Muscle layer of duodenum (tissue), 2 donors: ENCODE data around the gene USP10.

ENCODE experiments used
- H3K27ac ChIP-seq: one replicate; pipeline ENCODE4 v1.7.0; 2013; ENCODE audit warnings: mild to moderate bottlenecking, low read length
- H3K27me3 ChIP-seq: one replicate; pipeline ENCODE4 v1.7.0; 2013; ENCODE audit warnings: low read depth, mild to moderate bottlenecking, control low read depth, low read length
- H3K36me3 ChIP-seq, 2 donors: one replicate each; pipeline ENCODE4 v1.7.0; 2013; ENCODE audit warnings: low read length in 2 of 2, control low read depth in 1 of 2, mild to moderate bottlenecking in 1 of 2; ENCODE audit not compliant: insufficient read depth in 2 of 2, control insufficient read depth in 1 of 2
- H3K4me1 ChIP-seq, 2 donors: one replicate each; pipeline ENCODE4 v1.7.0; 2013; ENCODE audit warnings: low read length in 2 of 2, mild to moderate bottlenecking in 2 of 2, control low read depth in 1 of 2, moderate library complexity in 1 of 2; ENCODE audit not compliant: insufficient read depth in 2 of 2, control insufficient read depth in 1 of 2
- H3K4me3 ChIP-seq, 2 donors: one replicate each; pipeline ENCODE4 v1.7.0; 2013; ENCODE audit warnings: low read length in 2 of 2, low read depth in 1 of 2, mild to moderate bottlenecking in 1 of 2
- H3K9me3 ChIP-seq, 2 donors: one replicate each; pipeline ENCODE4 v1.7.0; 2013; ENCODE audit warnings: low read length in 2 of 2, control low read depth in 1 of 2, mild to moderate bottlenecking in 1 of 2; ENCODE audit not compliant: control insufficient read depth in 1 of 2
- donor health status: healthy.

Gene USP10

GRCh38 chr16:84661418-84662060, 38.3 kb upstream of the USP10 start:
- no peaks in the 10 kb centered on the region for H3K27me3 ChIP-seq
- H3K4me1 ChIP-seq: no peaks in the 10 kb centered on the region

GRCh38 chr16:84662471-84662870, 37.3 kb upstream of the USP10 start:
- H3K36me3 ChIP-seq: peaks cover 59 to 81% of the 10 kb centered on the region in 2 donors

More at GRCh38 chr16:84661418-84662060, 38.3 kb upstream of the USP10 start:
- Histone ChIP-seq H3K9me3 (no peaks in the 10 kb centered on the region), H3K36me3 (peaks cover 59 to 90% of the 10 kb centered on the region in 2 donors), H3K27ac (no peak overlapping the region), H3K4me3 (no peak overlapping the region)

GRCh38 chr16:84663433-84664101, 36.2 kb upstream of the USP10 start:
- Histone ChIP-seq H3K27me3 (no peaks in the 10 kb centered on the region), H3K4me3 (no peak overlapping the region), H3K27ac (no peak overlapping the region), H3K4me1 (peaks cover 0 to 8% of the 10 kb centered on the region in 2 donors), H3K9me3 (no peaks in the 10 kb centered on the region), H3K36me3 (peaks cover 50 to 77% of the 10 kb centered on the region in 2 donors)

More at GRCh38 chr16:84662471-84662870, 37.3 kb upstream of the USP10 start:
- Histone ChIP-seq H3K4me1 (peaks cover 0 to 3% of the 10 kb centered on the region in 2 donors), H3K9me3 (no peaks in the 10 kb centered on the region), H3K4me3 (no peak overlapping the region), H3K27ac (no peak overlapping the region), H3K27me3 (no peaks in the 10 kb centered on the region)

GRCh38 chr16:84665359-84665758, 34.4 kb upstream of the USP10 start:
- H3K36me3 ChIP-seq: peaks cover 35 to 61% of the 10 kb centered on the region in 2 donors
- peaks cover 0 to 8% of the 10 kb centered on the region in 2 donors for H3K4me1 ChIP-seq
- no peak overlapping the region for H3K27ac ChIP-seq
- no peaks in the 10 kb centered on the region for H3K9me3 ChIP-seq
- H3K27me3 ChIP-seq: no peaks in the 10 kb centered on the region
- no peak overlapping the region for H3K4me3 ChIP-seq

GRCh38 chr16:84665843-84666242, 34.0 kb upstream of the USP10 start:
- Histone ChIP-seq H3K4me3 (no peak overlapping the region), H3K27ac (no peak overlapping the region), H3K9me3 (no peaks in the 10 kb centered on the region), H3K4me1 (peaks cover 0 to 8% of the 10 kb centered on the region in 2 donors), H3K27me3 (no peaks in the 10 kb centered on the region), H3K36me3 (peaks cover 32 to 56% of the 10 kb centered on the region in 2 donors)

- Histone ChIP-seq H3K36me3 (peaks cover 14 to 37% of the 10 kb centered on the region in 2 donors), H3K4me3 (no peak overlapping the region), H3K4me1 (peaks cover 0 to 8% of the 10 kb centered on the region in 2 donors), H3K27me3 (no peaks in the 10 kb centered on the region), H3K9me3 (no peaks in the 10 kb centered on the region), H3K27ac (no peak overlapping the region)
Observed at GRCh38 chr16:84667600-84668309, 32.0 kb upstream of the USP10 start.

- H3K4me3 ChIP-seq: no peak overlapping the region
- H3K4me1 ChIP-seq: peaks cover 0 to 8% of the 10 kb centered on the region in 2 donors
- peaks cover 4 to 16% of the 10 kb centered on the region in 2 donors for H3K36me3 ChIP-seq
- no peaks in the 10 kb centered on the region for H3K27me3 ChIP-seq
- no peak overlapping the region for H3K27ac ChIP-seq
- H3K9me3 ChIP-seq: no peaks in the 10 kb centered on the region
Observed at GRCh38 chr16:84670063-84670462, 29.7 kb upstream of the USP10 start.

- H3K4me3 ChIP-seq: no peak overlapping the region
- peaks cover 0 to 8% of the 10 kb centered on the region in 2 donors for H3K36me3 ChIP-seq
- peaks cover 0 to 5% of the 10 kb centered on the region in 2 donors for H3K4me1 ChIP-seq
- H3K9me3 ChIP-seq: no peaks in the 10 kb centered on the region
- no peaks in the 10 kb centered on the region for H3K27me3 ChIP-seq
- H3K27ac ChIP-seq: no peak overlapping the region
Observed at GRCh38 chr16:84672276-84673202, 27.3 kb upstream of the USP10 start.

GRCh38 chr16:84673203-84673535, 26.6 kb upstream of the USP10 start:
- H3K9me3 ChIP-seq: no peaks in the 10 kb centered on the region
- H3K27me3 ChIP-seq: no peaks in the 10 kb centered on the region
- H3K4me1 ChIP-seq: no peaks in the 10 kb centered on the region
- peaks cover 0 to 5% of the 10 kb centered on the region in 2 donors for H3K36me3 ChIP-seq
- H3K4me3 ChIP-seq: no peak overlapping the region
- H3K27ac ChIP-seq: no peak overlapping the region

- no peak overlapping the region for H3K4me3 ChIP-seq
Observed at GRCh38 chr16:84673561-84673960, 26.2 kb upstream of the USP10 start.

More at GRCh38 chr16:84673561-84673960, 26.2 kb upstream of the USP10 start:
- H3K36me3 ChIP-seq: peaks cover 0 to 1% of the 10 kb centered on the region in 2 donors
- H3K27me3 ChIP-seq: no peaks in the 10 kb centered on the region
- H3K4me1 ChIP-seq: no peaks in the 10 kb centered on the region
- H3K9me3 ChIP-seq: no peaks in the 10 kb centered on the region
- H3K27ac ChIP-seq: no peak overlapping the region
